Measurements from ENCODE around the gene LRRK1. TPM values are rescaled to one million over a fixed set of nuclear protein-coding genes. Genes with fewer than 3 reads are reported as not detected.

Gene LRRK1
- total and polyA plus RNA-seq, 2 of the 13 experiments (the other 11 are each of a cell fraction or from before 2014, with no cell fraction given), result 0.13 to 1.2 TPM

DNA sequence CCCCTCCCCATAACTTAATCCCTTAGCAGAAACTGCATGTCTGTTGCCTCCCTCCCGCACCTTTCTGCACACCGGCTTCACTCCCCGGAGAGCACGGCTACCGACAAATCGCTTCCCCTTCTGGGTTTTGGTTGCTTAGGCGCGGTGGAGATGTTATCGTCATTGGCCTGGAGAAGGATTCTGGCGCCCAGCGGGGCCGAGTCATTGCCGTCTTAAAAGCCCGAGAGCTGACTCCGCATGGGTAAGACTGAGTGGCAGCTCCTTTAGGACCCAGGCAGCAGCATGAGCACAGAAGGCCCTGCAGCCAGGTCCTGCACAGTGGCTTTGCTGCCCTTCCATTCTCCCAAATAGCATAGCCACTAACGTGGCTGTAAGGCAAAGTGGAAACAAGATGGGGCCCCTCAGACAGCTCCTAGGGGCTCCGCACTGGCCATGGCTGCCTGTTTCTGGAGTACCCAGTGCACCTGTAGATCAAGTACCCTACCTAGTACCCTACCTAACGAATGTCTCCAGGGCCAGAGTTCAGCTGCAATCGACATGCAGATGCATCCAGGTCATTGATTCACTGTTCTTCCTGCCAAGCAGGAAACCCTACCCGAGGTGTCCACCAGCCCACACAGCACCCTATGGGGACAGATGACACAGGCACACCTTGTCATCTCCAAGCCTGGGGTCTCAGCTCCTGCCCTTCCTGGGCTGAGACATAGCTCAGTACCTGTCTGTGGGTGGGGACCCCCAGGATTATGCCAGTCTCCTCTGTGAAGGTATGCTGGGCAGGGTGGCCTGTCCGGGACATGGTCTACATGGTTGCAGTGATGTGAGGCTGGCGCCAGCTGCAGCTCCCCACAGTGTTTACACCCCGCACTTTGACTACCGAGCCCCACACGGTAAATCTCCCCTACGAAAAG lies 147.6 kb downstream of the LRRK1 start:
- no peak for ATAC-seq
- Histone ChIP-seq H2AFZ (ENCODE audit: low read length) (no peak overlapping the region), H3K79me2 (ENCODE audit: insufficient read depth, low read length) (no peaks in the 10 kb centered on the region), H3K4me1 (ENCODE audit: insufficient read depth, low read length) (peaks cover 90% of the 10 kb centered on the region), H3K4me3 (replicated peaks in 1 of 3; ENCODE audit: insufficient read depth in 1 of 3, low read depth in 2 of 3, low read length in 3 of 3) (no peak overlapping the region), H3K36me3 (replicated peaks in 1 of 2; ENCODE audit: control insufficient read depth in 1 of 2, insufficient read depth in 2 of 2, low read length in 2 of 2) (peaks cover 1 to 4% of the 10 kb centered on the region in 2 experiments; a peak in 2 of 5 replicates), H4K20me1 (ENCODE audit: insufficient read depth, low read length) (no peaks in the 10 kb centered on the region), H3K9me3 (ENCODE audit: low read length) (no peaks in the 10 kb centered on the region), H3K9ac (ENCODE audit: insufficient read depth, low read depth, low read length) (no peak overlapping the region; the same call in 1 of the 2 replicates), H3K27me3 (ENCODE audit: control insufficient read depth in 1 of 2, insufficient read depth in 2 of 2, low read length in 2 of 2) (no peaks in the 10 kb centered on the region), H3K27ac (ENCODE audit: extremely low read length, insufficient read depth, low read length) (no peak overlapping the region), H3K4me2 (ENCODE audit: low read depth, low read length) (no peak overlapping the region)
- TF ChIP-seq ZFX (CRISPR knock-in tag; IDR thresholded peaks at IDR 0.05; ENCODE audit: low read depth), result no peak
- TF ChIP-seq, protein P1, sequence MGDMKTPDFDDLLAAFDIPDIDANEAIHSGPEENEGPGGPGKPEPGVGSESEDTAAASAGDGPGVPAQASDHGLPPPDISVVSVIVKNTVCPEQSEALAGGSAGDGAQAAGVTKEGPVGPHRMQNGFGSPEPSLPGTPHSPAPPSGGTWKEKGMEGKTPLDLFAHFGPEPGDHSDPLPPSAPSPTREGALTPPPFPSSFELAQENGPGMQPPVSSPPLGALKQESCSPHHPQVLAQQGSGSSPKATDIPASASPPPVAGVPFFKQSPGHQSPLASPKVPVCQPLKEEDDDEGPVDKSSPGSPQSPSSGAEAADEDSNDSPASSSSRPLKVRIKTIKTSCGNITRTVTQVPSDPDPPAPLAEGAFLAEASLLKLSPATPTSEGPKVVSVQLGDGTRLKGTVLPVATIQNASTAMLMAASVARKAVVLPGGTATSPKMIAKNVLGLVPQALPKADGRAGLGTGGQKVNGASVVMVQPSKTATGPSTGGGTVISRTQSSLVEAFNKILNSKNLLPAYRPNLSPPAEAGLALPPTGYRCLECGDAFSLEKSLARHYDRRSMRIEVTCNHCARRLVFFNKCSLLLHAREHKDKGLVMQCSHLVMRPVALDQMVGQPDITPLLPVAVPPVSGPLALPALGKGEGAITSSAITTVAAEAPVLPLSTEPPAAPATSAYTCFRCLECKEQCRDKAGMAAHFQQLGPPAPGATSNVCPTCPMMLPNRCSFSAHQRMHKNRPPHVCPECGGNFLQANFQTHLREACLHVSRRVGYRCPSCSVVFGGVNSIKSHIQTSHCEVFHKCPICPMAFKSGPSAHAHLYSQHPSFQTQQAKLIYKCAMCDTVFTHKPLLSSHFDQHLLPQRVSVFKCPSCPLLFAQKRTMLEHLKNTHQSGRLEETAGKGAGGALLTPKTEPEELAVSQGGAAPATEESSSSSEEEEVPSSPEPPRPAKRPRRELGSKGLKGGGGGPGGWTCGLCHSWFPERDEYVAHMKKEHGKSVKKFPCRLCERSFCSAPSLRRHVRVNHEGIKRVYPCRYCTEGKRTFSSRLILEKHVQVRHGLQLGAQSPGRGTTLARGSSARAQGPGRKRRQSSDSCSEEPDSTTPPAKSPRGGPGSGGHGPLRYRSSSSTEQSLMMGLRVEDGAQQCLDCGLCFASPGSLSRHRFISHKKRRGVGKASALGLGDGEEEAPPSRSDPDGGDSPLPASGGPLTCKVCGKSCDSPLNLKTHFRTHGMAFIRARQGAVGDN (CRISPR knock-in tag; IDR thresholded peaks at IDR 0.05), result peak; percentile 14; the same call in 1 of the 2 replicates
- no peak for TF ChIP-seq ZNF549 (CRISPR knock-in tag; IDR thresholded peaks at IDR 0.05)
- ChIA-PET CTCF (ENCODE audit: low intra/inter-chr PET ratio, low total read pairs) (no interaction called here), POLR2A (interaction anchor here (0.7 kb wide), 1 partner anchor 100 kb away, joined by 3 read pairs; no protein-coding TSS in a partner anchor)
- in situ Hi-C loops (cut with HindIII; ENCODE audit: extremely low pct_ligation_motif_present, low pct_unique_long_range_greater_than_20kb) (loop anchor here (5.0 kb wide), 1 partner anchor 49 kb away; no protein-coding TSS in a partner anchor), intact Hi-C loops (cut with micrococcal nuclease; ENCODE audit: unreplicated experiment) (no loop called here)
- no peak for DNase-seq (ENCODE audit: low spot score)
- BruUV-seq (replicated peaks), result no TSS peak
- FAIRE-seq, result no peak
- 90% methylated on average over 16 of the region's 26 CpGs for WGBS (ENCODE audit: low lambda C conversion rate)
